EH (cell line): ENCODE data around the gene MAP2K5.

Experiments used
- DNase-seq: peaks from one replicate; pipeline ENCODE4 v3.0.0-alpha.2; 2015; ENCODE audit warnings: low read depth

MAP2K5 gene

GRCh38 chr15:67521783-67522568 lies 20.5 kb upstream of the MAP2K5 start:
- DNase-seq = peak; percentile 57

DNA sequence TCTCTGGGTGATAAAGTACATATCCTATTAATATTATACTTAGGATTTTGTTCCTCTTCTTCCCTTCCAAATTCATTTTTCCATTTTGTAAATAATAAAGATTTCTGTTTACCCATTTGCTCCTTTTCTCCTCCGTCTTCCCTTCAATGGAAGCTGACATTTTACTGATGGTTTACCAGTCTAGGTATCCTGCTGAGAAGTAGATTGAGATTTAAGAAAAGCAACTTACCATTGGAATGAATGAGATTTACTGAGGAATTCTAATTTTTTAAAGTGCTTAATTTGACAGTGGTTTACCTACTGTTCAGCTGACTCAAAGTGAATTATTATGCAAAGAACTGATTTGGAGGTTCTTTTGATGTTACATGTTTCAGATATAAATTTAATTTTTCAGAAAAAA lies 19.2 kb upstream of the MAP2K5 start:
- DNase-seq = no peak

DNA sequence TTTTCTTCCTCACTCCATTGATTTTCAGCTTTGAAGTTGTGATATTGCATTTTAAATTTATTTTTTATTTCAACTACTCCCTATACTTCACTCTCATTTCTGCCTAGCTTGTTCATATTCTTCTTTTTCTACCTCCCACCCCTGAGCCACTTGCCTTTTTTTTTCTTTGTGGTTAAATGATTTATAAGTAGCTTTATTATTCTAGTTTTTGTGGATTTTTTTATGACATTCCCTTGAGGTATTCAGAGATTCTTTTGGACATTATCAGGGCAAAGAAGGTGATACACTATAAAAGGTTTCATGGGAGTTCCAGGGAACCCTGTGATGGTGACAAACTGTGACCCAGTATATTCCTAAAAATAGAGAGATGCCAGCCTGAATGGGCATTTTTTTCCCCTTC lies 18.3 kb upstream of the MAP2K5 start:
- DNase-seq = peak; percentile 45

GRCh38 chr15:67528513-67528912 lies 14.0 kb upstream of the MAP2K5 start:
- DNase-seq = no peak

- DNase-seq = peak; percentile 89
These were observed 11.1 kb upstream of the MAP2K5 start for GRCh38 chr15:67531379-67531914.

DNA sequence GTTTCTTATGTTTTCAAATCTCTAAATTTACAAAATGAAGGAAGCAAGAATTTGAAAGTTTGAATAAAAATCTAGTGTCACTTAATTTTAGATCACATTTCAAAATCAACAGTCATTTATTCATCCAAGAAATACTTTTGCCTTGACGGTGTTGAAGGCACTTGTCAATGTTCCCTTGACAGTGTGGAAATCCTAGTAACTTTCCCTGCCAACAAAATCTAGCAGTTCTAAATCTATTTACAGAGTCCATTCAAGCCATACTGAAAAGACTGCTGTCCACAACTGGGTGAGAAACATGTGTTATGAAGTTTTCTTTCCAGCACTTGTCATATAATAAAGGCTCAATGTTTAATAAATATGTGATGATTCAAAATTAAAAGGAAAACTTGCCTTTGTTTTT lies 8.6 kb upstream of the MAP2K5 start:
- DNase-seq = no peak

DNA sequence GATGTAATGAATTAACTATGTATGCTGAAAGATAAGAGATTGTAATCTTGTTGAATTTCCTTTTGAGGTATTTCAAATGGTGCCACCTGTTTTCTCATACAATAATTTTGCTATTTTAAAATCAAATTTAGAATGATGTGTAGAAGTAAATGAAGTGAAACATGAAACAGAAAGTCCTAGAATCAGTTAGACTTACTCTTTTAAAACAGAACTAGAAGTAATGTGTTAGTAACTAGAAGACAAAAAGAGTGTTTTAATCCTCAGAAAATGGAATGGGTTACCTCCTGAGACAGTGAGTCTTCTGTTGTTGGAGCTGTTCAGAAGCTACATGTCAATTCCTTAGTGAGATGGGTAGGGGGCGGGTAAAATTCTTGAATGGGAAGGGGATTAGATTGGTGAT lies 8.1 kb upstream of the MAP2K5 start:
- DNase-seq = no peak

DNA sequence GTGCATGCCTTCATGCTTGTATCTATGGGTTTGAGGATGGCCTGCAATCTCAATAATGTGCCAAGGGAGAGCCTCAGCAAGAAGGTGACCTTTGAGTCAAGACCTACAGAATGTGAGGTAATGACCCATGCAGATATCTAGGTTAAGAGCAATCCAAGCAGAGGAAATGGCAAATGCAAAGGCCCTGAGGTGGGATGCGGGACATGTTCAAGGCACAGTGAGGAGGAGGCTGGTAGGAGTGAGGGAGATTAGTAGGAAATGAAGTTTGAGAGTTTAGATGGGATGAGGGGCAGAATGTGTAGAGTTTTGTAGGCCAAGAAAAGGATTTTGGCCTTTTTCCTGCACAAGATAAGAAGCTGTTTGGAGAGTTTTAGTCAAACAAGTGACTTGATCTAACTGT lies 4.7 kb upstream of the MAP2K5 start:
- DNase-seq = no peak

DNA sequence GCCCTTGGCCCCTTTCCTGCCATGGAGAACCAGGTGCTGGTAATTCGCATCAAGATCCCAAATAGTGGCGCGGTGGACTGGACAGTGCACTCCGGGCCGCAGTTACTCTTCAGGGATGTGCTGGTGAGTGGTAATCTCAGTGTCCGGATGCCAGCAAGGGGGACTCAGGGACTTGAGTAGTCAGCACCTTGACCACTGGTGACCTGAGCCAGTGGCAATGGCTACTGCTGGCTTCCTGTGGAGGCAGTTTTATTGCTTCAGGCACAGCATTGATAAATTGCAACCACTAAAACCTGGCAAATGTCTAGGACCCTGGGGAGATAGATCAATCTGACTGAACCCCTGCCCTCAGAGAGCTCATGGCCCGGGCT lies 830 bp downstream of the MAP2K5 start:
- peak; percentile 33 for DNase-seq

DNA sequence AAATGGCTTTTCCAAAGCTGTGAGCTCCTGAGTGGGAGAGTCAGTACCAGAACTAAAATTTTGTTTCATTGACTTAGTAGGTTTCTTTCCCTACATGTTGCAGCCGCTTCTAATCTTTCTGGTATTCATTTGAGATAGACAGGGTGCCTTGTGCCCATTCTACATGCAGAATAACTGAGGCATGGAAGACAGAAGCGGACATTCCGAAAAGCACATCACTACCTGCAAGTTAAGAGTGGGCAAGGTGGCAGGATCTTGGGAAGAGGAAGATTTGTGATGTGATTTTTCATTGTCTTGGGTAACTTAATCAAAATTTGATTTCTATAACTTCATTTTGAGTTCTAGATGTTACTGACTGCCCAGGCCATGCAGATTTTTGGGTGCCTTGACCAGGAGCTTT lies 2.0 kb downstream of the MAP2K5 start:
- no peak for DNase-seq

DNA sequence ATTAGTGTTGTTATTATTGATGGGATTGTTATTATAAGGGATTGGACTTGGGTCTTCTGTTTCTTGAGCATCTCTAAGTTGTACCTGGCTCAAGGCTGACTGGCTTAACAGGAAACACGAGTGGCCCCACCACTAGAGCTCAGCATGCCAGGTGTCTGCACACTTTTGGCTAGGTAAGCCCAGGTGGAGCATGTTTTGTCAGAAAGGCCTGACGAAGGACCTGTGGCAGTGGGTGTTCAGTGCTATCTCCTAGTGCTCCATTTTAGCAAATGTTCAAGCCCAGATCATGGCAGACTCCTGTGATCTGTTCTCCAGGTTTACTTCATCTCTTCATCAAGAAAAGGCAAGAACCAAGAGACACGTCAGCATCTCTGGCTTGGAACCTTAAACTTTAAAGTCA lies 3.4 kb downstream of the MAP2K5 start:
- no peak for DNase-seq

DNA sequence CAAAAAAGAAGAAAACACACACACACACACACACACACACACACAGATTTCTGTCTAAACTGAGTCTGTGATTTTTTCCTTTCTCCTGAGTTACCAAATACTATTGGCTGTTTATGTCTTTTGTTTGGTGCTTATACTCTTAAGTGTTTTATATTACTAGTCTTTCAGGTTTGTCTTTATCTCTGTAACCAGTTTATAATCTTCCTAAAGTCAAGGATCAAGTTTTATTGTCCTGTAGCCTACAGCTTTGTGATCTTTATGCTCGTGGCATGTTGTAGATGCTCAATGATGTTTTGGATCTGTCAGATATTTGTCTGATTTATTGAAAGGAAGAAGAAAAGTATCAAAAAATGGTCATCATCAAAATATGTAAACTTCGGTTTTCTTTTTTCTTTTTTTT lies 4.6 kb downstream of the MAP2K5 start:
- no peak for DNase-seq

- DNase-seq = no peak
These were observed 5.3 kb downstream of the MAP2K5 start for GRCh38 chr15:67547836-67548235.

DNA sequence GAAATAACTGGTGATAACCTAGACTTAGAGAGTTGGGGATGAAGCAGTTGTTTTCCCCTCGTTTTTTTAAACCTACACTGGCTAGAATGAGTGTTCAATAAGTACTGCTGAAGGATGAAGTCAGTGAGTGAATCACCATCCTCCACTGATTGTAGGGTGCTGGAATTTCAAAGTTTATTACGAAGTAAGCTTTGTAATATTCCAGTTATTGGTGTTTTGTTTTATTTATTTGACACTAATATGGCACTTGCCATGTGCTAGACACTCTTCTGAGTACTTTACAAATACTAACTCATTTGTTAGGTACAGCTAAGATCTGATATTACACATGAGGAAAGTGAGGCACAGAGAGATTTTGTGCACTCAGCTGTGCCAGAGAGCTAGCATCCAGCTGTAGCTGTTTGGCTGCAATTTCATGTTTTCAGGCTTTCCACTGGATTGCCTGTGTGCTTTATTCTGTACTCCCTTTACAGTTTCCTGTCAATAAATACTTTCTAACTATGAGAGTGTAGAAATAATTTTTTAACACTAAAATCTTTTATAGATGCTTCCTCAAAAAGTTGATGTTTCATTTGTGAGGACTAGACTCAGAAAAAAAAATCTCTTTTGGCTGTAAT lies 5.8 kb downstream of the MAP2K5 start:
- DNase-seq = peak; percentile 51

DNA sequence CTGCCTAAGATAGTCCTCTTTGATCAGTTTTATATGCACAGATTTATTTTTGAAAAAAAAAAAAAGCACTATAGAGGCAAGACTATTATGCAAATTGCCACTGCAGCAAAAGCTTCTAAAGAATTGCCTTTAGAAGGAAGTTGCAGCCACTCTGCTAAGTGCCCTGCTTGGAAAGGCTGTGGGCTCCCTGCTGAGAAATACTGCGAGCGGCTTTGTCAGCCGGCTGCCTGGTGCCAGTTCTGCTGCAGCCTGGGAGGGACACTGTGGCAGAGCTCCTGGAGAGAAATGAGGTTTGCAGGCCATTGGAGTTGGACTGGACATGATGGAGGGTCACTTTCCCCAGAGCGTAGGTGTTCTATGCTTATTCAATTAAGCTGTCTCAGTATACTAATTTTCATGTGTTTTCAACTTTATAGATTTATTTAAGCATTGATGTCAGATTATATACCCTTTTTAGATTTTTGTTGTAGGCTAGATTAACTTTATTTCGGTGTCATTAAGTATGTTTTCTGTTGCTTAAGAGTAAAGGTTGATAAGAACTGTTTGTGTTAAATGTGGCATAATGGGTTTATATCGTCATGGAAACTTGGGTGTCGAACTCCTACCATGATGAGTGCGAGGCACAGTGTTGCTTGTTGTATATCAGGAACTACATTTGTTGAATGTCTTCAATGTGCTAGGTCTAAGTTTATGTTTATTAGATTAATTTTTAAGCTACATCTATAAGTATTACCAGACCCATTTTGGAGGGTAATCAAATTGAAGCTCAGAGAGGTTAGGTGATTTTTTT lies 6.6 kb downstream of the MAP2K5 start:
- peak; percentile 29 for DNase-seq

- no peak for DNase-seq
These were observed 7.2 kb downstream of the MAP2K5 start for GRCh38 chr15:67549736-67550135.

GRCh38 chr15:67550522-67550921 lies 8.0 kb downstream of the MAP2K5 start:
- peak; percentile 44 for DNase-seq

DNA sequence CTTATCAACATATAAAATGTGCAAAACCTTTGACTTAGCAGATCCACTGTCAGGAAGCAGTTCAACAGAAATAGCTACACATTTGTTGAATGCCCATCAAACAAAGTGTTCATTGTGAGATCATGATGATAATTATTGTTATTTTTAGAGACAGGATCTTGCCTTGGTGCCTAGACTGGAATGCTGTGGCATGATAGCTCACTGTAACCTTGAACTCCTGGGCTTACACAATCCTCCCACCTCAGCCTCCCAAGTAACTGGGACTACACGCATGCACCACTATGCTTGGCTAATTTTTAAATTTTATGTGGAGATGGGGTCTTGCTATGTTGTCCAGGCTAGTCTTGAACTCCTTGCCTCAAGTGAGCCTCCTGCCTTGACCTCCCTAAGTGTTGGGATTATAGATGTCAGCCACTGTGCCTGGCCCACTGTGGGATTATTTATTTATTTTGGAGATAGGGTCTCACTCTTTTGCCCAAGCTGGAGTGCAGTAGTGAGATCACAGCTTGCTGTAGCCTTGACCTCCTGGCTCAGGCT lies 8.8 kb downstream of the MAP2K5 start:
- no peak for DNase-seq

GRCh38 chr15:67554580-67554979 lies 12.1 kb downstream of the MAP2K5 start:
- DNase-seq = no peak

- no peak for DNase-seq
These were observed 14.6 kb downstream of the MAP2K5 start for GRCh38 chr15:67556976-67557570.

GRCh38 chr15:67558502-67558901 lies 16.0 kb downstream of the MAP2K5 start:
- no peak for DNase-seq

DNA sequence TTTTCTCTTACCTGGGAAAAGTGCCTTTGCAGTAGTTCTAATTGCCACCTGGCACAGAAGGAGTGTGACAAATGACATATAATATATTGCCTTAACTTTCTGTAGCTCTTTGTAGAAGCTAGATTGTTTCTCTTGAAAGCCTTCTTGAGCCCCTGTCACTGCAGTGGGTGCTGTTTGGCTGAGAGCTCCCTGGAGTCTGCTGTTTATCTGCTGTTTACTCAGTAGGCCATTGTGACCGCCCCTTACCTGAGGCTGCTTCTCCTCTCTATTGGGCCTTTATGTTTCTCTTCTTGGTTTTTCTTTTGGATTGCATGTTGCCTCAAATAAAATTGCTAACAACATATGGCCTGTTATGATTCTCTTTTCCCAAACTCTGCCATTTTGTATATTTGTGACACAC lies 16.7 kb downstream of the MAP2K5 start:
- DNase-seq = no peak
